ENCODE measurements around the gene EDEM2.
"Not testable (repeated sequence)": the region's sequence is repeated elsewhere in the genome, so short reads cannot be mapped to it uniquely, and the experiment has no call there.

The EDEM2 gene, protein sequence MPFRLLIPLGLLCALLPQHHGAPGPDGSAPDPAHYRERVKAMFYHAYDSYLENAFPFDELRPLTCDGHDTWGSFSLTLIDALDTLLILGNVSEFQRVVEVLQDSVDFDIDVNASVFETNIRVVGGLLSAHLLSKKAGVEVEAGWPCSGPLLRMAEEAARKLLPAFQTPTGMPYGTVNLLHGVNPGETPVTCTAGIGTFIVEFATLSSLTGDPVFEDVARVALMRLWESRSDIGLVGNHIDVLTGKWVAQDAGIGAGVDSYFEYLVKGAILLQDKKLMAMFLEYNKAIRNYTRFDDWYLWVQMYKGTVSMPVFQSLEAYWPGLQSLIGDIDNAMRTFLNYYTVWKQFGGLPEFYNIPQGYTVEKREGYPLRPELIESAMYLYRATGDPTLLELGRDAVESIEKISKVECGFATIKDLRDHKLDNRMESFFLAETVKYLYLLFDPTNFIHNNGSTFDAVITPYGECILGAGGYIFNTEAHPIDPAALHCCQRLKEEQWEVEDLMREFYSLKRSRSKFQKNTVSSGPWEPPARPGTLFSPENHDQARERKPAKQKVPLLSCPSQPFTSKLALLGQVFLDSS

DNA sequence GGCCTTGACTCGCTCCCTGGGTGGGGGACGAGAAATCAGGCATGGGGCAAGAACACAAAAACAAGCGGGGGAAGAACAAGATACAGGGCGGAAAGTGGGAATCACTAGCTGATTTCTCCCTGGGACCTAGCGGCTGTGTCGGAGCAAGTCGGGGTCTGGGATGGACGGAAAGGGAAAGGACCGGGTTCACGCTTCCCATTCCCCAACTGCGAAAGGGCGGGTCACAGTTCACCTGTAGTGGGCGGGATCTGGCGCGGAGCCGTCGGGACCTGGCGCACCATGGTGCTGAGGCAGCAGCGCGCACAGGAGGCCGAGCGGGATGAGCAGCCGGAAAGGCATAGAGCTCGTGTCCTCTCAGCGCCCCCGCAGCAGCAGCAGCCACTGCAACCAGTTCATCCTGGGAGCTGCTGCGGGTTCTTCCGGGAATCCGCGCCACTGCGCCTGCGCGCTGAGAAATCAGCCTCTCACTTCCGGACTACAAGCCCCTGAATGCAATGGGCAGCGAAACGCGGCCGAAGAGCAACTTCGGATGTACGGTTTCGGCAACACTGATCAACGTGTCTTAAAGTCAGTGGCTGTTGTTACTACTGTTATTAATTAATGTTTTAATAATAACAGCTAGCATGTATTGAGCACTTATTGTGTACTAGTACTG, at the start of gene EDEM2:
TSS of gene EDEM2 (minus strand) at position 417 of the 655 bp plus-strand sequence. CDS start at position 339, 78 bp downstream.
- peak within 1 kb of the TSS; percentile 81 for H3K27ac ChIP-seq

DNA sequence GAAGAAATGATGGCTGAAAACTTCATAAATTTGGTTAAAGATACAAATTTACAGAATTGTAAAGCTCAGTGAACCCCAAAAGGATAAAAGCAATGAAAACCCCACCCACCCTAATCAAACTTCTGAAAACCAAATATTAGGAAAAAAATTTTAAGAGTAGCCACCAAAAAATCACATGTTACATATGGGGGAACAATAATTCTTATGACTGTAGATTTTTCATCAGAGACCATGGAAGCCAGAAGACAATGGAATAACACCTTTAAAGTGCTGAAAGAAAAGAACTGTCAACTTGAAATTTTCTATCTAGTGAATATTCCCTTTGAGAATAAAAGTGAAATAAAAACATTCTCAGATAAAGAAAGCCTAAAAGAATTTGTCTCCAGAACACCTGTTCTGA, 49.2 kb upstream of the EDEM2 start:
- TF ChIP-seq, protein P1, sequence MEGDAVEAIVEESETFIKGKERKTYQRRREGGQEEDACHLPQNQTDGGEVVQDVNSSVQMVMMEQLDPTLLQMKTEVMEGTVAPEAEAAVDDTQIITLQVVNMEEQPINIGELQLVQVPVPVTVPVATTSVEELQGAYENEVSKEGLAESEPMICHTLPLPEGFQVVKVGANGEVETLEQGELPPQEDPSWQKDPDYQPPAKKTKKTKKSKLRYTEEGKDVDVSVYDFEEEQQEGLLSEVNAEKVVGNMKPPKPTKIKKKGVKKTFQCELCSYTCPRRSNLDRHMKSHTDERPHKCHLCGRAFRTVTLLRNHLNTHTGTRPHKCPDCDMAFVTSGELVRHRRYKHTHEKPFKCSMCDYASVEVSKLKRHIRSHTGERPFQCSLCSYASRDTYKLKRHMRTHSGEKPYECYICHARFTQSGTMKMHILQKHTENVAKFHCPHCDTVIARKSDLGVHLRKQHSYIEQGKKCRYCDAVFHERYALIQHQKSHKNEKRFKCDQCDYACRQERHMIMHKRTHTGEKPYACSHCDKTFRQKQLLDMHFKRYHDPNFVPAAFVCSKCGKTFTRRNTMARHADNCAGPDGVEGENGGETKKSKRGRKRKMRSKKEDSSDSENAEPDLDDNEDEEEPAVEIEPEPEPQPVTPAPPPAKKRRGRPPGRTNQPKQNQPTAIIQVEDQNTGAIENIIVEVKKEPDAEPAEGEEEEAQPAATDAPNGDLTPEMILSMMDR (conservative IDR thresholded peaks at IDR 0.05) = no peak
- TF ChIP-seq ZFX (IDR thresholded peaks at IDR 0.05) = no peak
- H3K27ac ChIP-seq = no peak overlapping the region

More for the DNA sequence above, at the start of gene EDEM2:
- no peak for TF ChIP-seq ZFX (IDR thresholded peaks at IDR 0.05)
- TF ChIP-seq, protein P1 (conservative IDR thresholded peaks at IDR 0.05) = no peak; the same call in 1 of the 2 replicates

DNA sequence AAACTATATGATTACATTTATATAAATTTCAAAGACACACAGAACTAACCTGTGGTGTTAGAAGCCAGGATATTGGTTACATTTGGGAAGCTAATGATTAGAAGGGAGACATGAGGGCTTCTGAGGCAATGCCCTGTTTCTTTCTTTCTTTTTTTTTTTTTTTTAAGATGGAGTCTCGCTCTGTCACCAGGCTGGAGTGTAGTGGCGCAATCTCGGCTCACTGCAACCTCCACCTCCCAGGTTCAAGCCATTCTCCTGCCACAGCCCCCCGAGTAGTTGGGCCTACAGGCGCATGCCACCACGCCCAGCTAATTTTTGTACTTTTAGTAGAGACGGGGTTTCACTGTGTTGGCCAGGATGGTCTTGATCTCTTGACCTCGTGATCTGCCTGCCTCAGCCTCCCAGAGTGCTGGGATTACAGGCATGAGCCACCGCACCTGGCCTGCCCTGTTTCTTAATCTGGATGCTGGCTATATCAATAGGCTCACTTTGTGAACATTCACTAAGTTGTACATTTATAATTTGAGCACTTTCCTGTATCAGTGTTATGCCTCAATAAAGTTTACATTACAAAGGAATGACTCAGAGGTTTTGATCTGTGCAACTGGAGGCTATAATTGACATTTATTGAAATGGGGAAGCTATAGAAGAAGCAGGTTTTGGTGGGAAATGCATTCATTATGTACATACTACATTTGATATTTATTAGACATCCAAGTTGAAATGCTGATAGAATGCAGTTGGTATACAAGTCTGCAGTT, 46.1 kb upstream of the EDEM2 start:
- not testable (repeated sequence) for H3K27ac ChIP-seq

DNA sequence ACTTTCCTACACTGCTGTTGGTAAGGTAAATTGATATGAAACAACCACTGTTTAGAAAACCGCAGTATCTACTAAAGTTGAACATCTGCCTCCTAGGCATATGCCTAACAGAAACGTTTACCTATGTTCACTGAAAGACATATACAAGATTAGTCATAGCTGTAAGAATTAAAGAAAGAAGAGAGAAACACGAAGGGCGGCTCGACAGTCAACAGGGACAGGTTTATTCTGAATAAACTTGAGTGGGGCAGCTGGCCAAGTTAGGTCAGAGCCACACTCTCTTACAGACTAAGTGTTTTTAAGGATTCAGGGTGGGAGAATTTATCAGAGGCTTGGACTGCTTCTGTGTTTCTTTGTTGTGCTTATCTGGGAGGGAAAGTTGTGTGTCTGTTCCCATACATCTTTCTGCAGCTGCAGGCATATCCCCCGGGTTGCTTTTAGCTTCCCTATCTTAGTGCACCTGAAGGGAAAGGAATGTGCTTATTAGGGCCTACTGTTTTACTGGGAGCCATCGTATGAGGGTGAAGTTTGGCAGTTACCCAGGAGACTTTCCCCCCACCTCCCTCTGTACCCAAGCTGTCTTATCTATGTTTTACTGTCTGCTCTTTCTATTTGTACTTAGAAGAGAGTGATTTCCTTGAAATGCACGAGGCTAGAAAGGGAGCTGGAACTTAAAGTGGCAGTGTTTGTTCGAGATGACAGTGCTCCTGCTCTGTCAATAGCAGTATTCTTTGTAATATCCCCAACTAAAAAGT, 45.2 kb upstream of the EDEM2 start:
- TF ChIP-seq, protein P1 (conservative IDR thresholded peaks at IDR 0.05) = no peak
- no peak for TF ChIP-seq ZFX (IDR thresholded peaks at IDR 0.05)
- no peak overlapping the region for H3K27ac ChIP-seq

DNA sequence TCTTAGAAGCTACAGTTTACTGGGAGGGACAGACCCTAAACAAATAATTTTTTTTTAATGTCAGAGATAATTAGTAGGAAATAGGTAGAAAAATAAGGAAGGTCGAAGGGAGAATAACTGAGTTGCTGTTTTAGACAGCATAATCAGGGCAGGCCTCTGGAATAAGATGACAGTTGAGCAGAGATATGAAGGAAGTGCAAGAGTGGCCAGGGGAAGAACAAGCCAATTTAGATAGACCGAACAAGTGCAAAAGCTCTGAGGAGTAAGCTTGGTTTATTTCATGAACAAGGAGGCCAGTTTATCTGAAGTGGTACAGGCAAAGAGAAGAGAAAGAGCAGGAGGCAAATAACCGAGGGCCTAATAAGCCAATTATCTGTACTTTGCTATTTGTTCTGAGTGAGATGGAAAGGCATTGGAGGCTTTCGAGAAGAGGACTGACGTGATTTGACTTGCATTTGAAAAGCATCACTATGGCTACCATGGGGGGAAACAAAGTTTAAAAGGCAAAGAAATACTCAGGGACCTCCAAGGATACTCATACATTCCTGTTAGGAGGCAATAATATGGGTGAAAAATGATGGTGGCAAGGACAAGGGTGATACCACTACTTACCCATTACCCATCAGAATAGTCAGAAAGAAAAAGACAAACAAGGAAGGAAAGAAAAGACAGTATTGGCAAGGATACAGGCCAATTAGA, 44.4 kb upstream of the EDEM2 start:
- H3K27ac ChIP-seq = no peak overlapping the region

DNA sequence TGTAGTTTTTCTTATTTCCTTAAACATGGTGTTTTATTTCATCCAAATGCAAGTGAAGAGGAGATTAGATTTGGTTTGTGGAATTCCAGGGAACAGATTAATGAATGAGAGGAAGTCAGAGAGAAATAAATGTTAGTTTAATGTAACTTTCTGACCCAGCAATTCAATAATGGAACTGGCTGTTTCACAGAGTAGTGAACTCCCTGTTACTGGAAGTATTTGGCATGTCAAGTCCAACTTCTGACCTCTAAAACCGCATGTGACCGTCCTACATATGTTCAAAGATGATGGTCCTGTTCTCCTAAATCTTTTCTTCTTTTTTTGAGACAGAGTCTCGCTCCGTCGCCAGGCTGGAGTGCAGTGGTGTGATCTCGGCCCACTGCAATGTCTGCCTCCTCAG, 43.4 kb upstream of the EDEM2 start:
- TF ChIP-seq, protein P1 (conservative IDR thresholded peaks at IDR 0.05) = no peak
- TF ChIP-seq ZFX (IDR thresholded peaks at IDR 0.05) = no peak
- H3K27ac ChIP-seq = no peak overlapping the region

More for the DNA sequence above, 44.4 kb upstream of the EDEM2 start:
- TF ChIP-seq, protein P1 (conservative IDR thresholded peaks at IDR 0.05) = no peak
- no peak for TF ChIP-seq ZFX (IDR thresholded peaks at IDR 0.05)

DNA sequence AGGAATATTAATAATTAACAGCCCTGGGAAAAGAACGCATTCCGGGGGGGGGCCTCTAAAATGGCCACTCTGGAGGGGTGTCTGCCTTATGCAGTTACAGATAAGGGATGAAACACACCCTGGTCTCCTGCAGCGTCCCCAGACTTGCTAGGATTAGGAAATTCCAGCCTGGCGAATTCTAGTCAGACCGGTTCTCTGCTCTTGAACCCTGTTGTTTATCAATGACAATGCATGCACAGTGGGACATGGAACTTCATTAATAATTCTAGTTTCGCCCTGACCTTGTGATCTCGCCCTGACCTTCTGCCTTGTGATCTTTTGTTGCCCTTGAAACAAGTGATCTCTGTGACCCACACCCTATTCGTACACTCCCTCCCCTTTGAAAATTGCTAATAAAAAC, 42.1 kb upstream of the EDEM2 start:
- H3K27ac ChIP-seq = not testable (repeated sequence)
